ENCODE data around the gene NAP1L2.
"Not testable (repeated sequence)": the region's sequence is repeated elsewhere in the genome, so short reads cannot be mapped to it uniquely, and the experiment has no call there.

The NAP1L2 gene

GRCh38 chrX:73214426-73215094 is at the start of gene NAP1L2:
Gene NAP1L2, minus strand, starts transcription at chrX:73214851. Its CDS starts 359 bp downstream, at chrX:73214492.
- Mint-ChIP-seq H3K27me3 (peaks cover 13% of the 10 kb centered on the region), H3K4me1 (peaks cover 14% of the 10 kb centered on the region), H3K27ac (peak within 1 kb of the TSS; percentile 29 to 88), H3K9me3 (no peaks in the 10 kb centered on the region), H3K4me3 (peak within 1 kb of the TSS; percentile 87 to 96)
- DNase-seq = peak; percentile 17 to 40
- peak; percentile 93 for ATAC-seq

- ATAC-seq = no peak
- H3K4me3 Mint-ChIP-seq = no peak overlapping the region
These were observed 48.3 kb upstream of the NAP1L2 start for GRCh38 chrX:73262991-73263390.

GRCh38 chrX:73239242-73239641 is 24.6 kb upstream of the NAP1L2 start:
- DNase-seq (no peak), ATAC-seq (no peak)
- Mint-ChIP-seq H3K27ac (no peak overlapping the region), H3K27me3 (no peaks in the 10 kb centered on the region), H3K4me3 (no peak overlapping the region), H3K9me3 (peaks cover 0 to under 1% of the 10 kb centered on the region in 2 donors), H3K4me1 (no peaks in the 10 kb centered on the region)

More at GRCh38 chrX:73262991-73263390, 48.3 kb upstream of the NAP1L2 start:
- H3K9me3 Mint-ChIP-seq = no peaks in the 10 kb centered on the region
- DNase-seq = no peak
- no peak overlapping the region for H3K27ac Mint-ChIP-seq
- H3K4me1 Mint-ChIP-seq = no peaks in the 10 kb centered on the region
- H3K27me3 Mint-ChIP-seq = no peaks in the 10 kb centered on the region

GRCh38 chrX:73217621-73218020 is 3.0 kb upstream of the NAP1L2 start:
- Mint-ChIP-seq H3K9me3 (no peaks in the 10 kb centered on the region), H3K4me3 (no peak overlapping the region), H3K4me1 (peaks cover 14% of the 10 kb centered on the region), H3K27me3 (peaks cover 13% of the 10 kb centered on the region), H3K27ac (no peak overlapping the region)
- DNase-seq (no peak), ATAC-seq (no peak)

- ATAC-seq = no peak
- peaks cover 14% of the 10 kb centered on the region for H3K4me1 Mint-ChIP-seq
- peak overlapping the region; percentile 29 to 88 for H3K27ac Mint-ChIP-seq
- H3K9me3 Mint-ChIP-seq = no peaks in the 10 kb centered on the region
- peak overlapping the region; percentile 87 to 96 for H3K4me3 Mint-ChIP-seq
- DNase-seq = no peak
- H3K27me3 Mint-ChIP-seq = peaks cover 13% of the 10 kb centered on the region
These were observed 595 bp upstream of the NAP1L2 start for GRCh38 chrX:73215246-73215645.

- DNase-seq (no peak), ATAC-seq (peak; percentile 3)
- Mint-ChIP-seq H3K27ac (peak overlapping the region; percentile 29 to 88), H3K9me3 (no peaks in the 10 kb centered on the region), H3K4me3 (peak overlapping the region; percentile 87 to 96), H3K27me3 (peaks cover 13% of the 10 kb centered on the region), H3K4me1 (peaks cover 14% of the 10 kb centered on the region)
These were observed 771 bp downstream of the NAP1L2 start for GRCh38 chrX:73213734-73214425.

- Mint-ChIP-seq H3K4me1 (no peaks in the 10 kb centered on the region), H3K27ac (no peak overlapping the region), H3K4me3 (no peak overlapping the region), H3K9me3 (no peaks in the 10 kb centered on the region), H3K27me3 (no peaks in the 10 kb centered on the region)
- no peak for DNase-seq
- no peak for ATAC-seq
These were observed 8.3 kb downstream of the NAP1L2 start for GRCh38 chrX:73206366-73206765.

- Mint-ChIP-seq H3K4me3 (no peak overlapping the region), H3K27me3 (no peaks in the 10 kb centered on the region), H3K4me1 (no peaks in the 10 kb centered on the region), H3K27ac (no peak overlapping the region), H3K9me3 (no peaks in the 10 kb centered on the region)
- no peak for ATAC-seq
- DNase-seq = no peak
These were observed 32.0 kb downstream of the NAP1L2 start for GRCh38 chrX:73182502-73183114.

GRCh38 chrX:73168945-73169344 is 45.7 kb downstream of the NAP1L2 start:
- H3K27me3 Mint-ChIP-seq, H3K4me1 Mint-ChIP-seq, H3K27ac Mint-ChIP-seq, H3K4me3 Mint-ChIP-seq, DNase-seq, ATAC-seq, H3K9me3 Mint-ChIP-seq: not testable (repeated sequence)

Data from stimulated activated naive CD8-positive, alpha-beta T cell treated with anti-CD3 and anti-CD28 coated beads, Interleukin-15, amount 100 ng/mL, for 72 hours (primary cell).